ENCODE data around the gene BCL7A.

BCL7A gene

GRCh38 chr12:122076743-122077495 lies 55.2 kb downstream of the BCL7A start:
- no peak for DNase-seq (ENCODE audit: low read depth, low spot score)

- DNase-seq (ENCODE audit: low read depth, low spot score): no peak
Measured at GRCh38 chr12:122078141-122079032, 56.7 kb downstream of the BCL7A start, which contains the start of gene MLXIP. Gene MLXIP (plus strand): TSS chr12:122078756. CDS start chr12:122078854, 98 bp downstream.

- DNase-seq (ENCODE audit: low read depth, low spot score): no peak
Measured at GRCh38 chr12:122079033-122079531, 57.4 kb downstream of the BCL7A start.

- no peak for DNase-seq (ENCODE audit: low read depth, low spot score)
Measured at GRCh38 chr12:122079532-122080081, 57.9 kb downstream of the BCL7A start.

GRCh38 chr12:122080149-122081082 lies 58.7 kb downstream of the BCL7A start:
- DNase-seq (ENCODE audit: low read depth, low spot score): no peak

- DNase-seq (ENCODE audit: low read depth, low spot score): no peak
Measured at GRCh38 chr12:122081083-122081696, 59.5 kb downstream of the BCL7A start.

- DNase-seq (ENCODE audit: low read depth, low spot score): no peak
Measured at GRCh38 chr12:122081697-122082221, 60.1 kb downstream of the BCL7A start.

GRCh38 chr12:122082621-122083356 lies 61.1 kb downstream of the BCL7A start:
- DNase-seq (ENCODE audit: low read depth, low spot score): no peak

GRCh38 chr12:122084857-122085405 lies 63.2 kb downstream of the BCL7A start:
- no peak for DNase-seq (ENCODE audit: low read depth, low spot score)

GRCh38 chr12:122085591-122085990 lies 63.9 kb downstream of the BCL7A start:
- DNase-seq (ENCODE audit: low read depth, low spot score): no peak

GRCh38 chr12:122086116-122086515 lies 64.4 kb downstream of the BCL7A start:
- no peak for DNase-seq (ENCODE audit: low read depth, low spot score)

- no peak for DNase-seq (ENCODE audit: low read depth, low spot score)
Measured at GRCh38 chr12:122086641-122087285, 65.1 kb downstream of the BCL7A start.

- no peak for DNase-seq (ENCODE audit: low read depth, low spot score)
Measured at GRCh38 chr12:122087431-122088178, 65.9 kb downstream of the BCL7A start.

- DNase-seq (ENCODE audit: low read depth, low spot score): no peak
Measured at GRCh38 chr12:122088179-122088810, 66.6 kb downstream of the BCL7A start.

GRCh38 chr12:122089077-122089476 lies 67.4 kb downstream of the BCL7A start:
- DNase-seq (ENCODE audit: low read depth, low spot score): no peak

GRCh38 chr12:122090759-122091515 lies 69.3 kb downstream of the BCL7A start:
- no peak for DNase-seq (ENCODE audit: low read depth, low spot score)

Data from smooth muscle cell of the brain vasculature (primary cell).